Subcutaneous abdominal adipose tissue (tissue), 5 donors: ENCODE data around the gene NAALADL2.
A peak's percentile ranks its signal among the peaks of the same experiment; 100 is the strongest.

Experiments used
- H3K27ac ChIP-seq: one replicate; pipeline ENCODE4 v1.7.0; 2013; ENCODE audit warnings: low read depth, mild to moderate bottlenecking, inconsistent platforms, low read length, moderate library complexity
- H3K27me3 ChIP-seq, 5 donors: one replicate each; pipeline ENCODE4 v1.7.0; 2013; ENCODE audit warnings: low read length in 5 of 5, inconsistent platforms in 1 of 5; ENCODE audit not compliant: control insufficient read depth in 5 of 5, insufficient read depth in 4 of 5
- H3K36me3 ChIP-seq, 5 donors: one replicate each; pipeline ENCODE4 v1.7.0; 2013; ENCODE audit warnings: low read length in 5 of 5; ENCODE audit not compliant: control insufficient read depth in 5 of 5, insufficient read depth in 5 of 5
- H3K4me1 ChIP-seq, 5 donors: one replicate each; pipeline ENCODE4 v1.7.0; 2013; ENCODE audit warnings: low read length in 5 of 5, mild to moderate bottlenecking in 3 of 5, moderate library complexity in 1 of 5; ENCODE audit not compliant: control insufficient read depth in 5 of 5, insufficient read depth in 5 of 5
- H3K4me3 ChIP-seq, 5 donors: one replicate each; pipeline ENCODE4 v1.7.0; 2013; ENCODE audit warnings: low read length in 5 of 5, low read depth in 1 of 5
- H3K9ac ChIP-seq, 5 donors: one replicate each; pipeline ENCODE4 v1.7.0; 2013; ENCODE audit warnings: low read length in 5 of 5, mild to moderate bottlenecking in 4 of 5, moderate library complexity in 3 of 5
- H3K9me3 ChIP-seq, 5 donors: one replicate each; pipeline ENCODE4 v1.7.0; 2013; ENCODE audit warnings: low read length in 5 of 5; ENCODE audit not compliant: control insufficient read depth in 5 of 5
- donor health status: healthy.
- donor health status: healthy.
- donor health status: healthy.
- donor health status: healthy.
- donor health status: healthy.

Gene NAALADL2

GRCh38 chr3:175316799-175317198 lies 457.7 kb downstream of the NAALADL2 start:
- H3K27me3 ChIP-seq = no peaks in the 10 kb centered on the region
- H3K36me3 ChIP-seq = no peaks in the 10 kb centered on the region
- H3K27ac ChIP-seq = no peak overlapping the region
- no peak overlapping the region for H3K9ac ChIP-seq
- no peaks in the 10 kb centered on the region for H3K4me1 ChIP-seq
- no peak overlapping the region for H3K4me3 ChIP-seq
- no peaks in the 10 kb centered on the region for H3K9me3 ChIP-seq

GRCh38 chr3:175325440-175325839 lies 466.3 kb downstream of the NAALADL2 start:
- no peaks in the 10 kb centered on the region for H3K27me3 ChIP-seq
- no peak overlapping the region for H3K27ac ChIP-seq
- H3K36me3 ChIP-seq = no peaks in the 10 kb centered on the region
- H3K9ac ChIP-seq = no peak overlapping the region
- no peaks in the 10 kb centered on the region for H3K4me1 ChIP-seq
- no peaks in the 10 kb centered on the region for H3K9me3 ChIP-seq
- H3K4me3 ChIP-seq = no peak overlapping the region

DNA sequence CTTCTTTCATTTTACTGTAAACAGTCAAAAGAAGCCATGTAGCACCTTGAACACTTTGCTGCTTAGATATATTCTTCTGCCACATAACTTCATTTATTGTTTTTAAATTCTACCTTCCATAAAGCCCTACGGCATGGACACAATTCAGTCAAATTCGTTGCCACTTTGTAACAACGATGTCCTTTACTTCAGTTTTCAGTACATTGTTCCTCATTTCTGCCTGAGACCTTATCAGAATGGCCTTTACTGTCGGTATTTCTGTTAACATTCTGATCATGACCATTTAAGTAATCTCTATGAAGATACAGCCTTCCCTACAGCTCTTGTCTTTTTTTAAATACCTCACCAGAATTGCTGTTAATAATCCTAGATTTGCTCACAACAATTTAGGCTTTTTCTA lies 466.9 kb downstream of the NAALADL2 start:
- Histone ChIP-seq H3K27me3 (no peaks in the 10 kb centered on the region), H3K4me3 (no peak overlapping the region), H3K9me3 (no peaks in the 10 kb centered on the region), H3K4me1 (no peaks in the 10 kb centered on the region), H3K36me3 (no peaks in the 10 kb centered on the region), H3K9ac (no peak overlapping the region), H3K27ac (no peak overlapping the region)

DNA sequence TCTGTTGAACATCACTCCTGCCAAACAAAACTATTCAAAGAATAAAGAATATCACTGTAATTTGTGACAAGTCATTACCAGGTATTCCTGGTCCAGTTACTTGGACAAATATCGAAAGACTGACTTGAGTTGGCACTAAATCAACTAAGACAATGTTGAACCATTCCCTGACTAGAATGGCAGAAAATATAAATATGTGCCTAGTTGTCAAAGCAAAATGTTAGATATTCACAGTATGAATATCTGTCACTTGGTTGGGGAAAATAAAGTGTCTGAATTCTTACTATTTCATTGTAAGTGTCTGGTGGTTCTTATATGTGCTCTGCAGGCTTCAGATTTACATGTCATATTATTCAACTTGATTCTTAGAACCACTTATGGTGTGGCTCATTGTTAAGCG lies 470.2 kb downstream of the NAALADL2 start:
- no peaks in the 10 kb centered on the region for H3K27me3 ChIP-seq
- no peaks in the 10 kb centered on the region for H3K4me1 ChIP-seq
- no peak overlapping the region for H3K9ac ChIP-seq
- H3K9me3 ChIP-seq = no peaks in the 10 kb centered on the region
- H3K4me3 ChIP-seq = no peak overlapping the region
- H3K36me3 ChIP-seq = no peaks in the 10 kb centered on the region
- H3K27ac ChIP-seq = no peak overlapping the region

- no peaks in the 10 kb centered on the region for H3K36me3 ChIP-seq
- H3K27me3 ChIP-seq = no peaks in the 10 kb centered on the region
- H3K27ac ChIP-seq = no peak overlapping the region
- no peak overlapping the region for H3K9ac ChIP-seq
- H3K4me1 ChIP-seq = peaks cover 0 to 11% (median 3%) of the 10 kb centered on the region in 5 donors
- H3K4me3 ChIP-seq = no peak overlapping the region
- H3K9me3 ChIP-seq = no peaks in the 10 kb centered on the region
These were observed 476.1 kb downstream of the NAALADL2 start for GRCh38 chr3:175335229-175335628.

GRCh38 chr3:175336406-175337133 lies 477.4 kb downstream of the NAALADL2 start:
- Histone ChIP-seq H3K9ac (no peak overlapping the region), H3K4me3 (no peak overlapping the region), H3K9me3 (no peaks in the 10 kb centered on the region), H3K36me3 (no peaks in the 10 kb centered on the region), H3K27ac (no peak overlapping the region), H3K27me3 (no peaks in the 10 kb centered on the region), H3K4me1 (peaks cover 0 to 11% (median 3%) of the 10 kb centered on the region in 5 donors)

DNA sequence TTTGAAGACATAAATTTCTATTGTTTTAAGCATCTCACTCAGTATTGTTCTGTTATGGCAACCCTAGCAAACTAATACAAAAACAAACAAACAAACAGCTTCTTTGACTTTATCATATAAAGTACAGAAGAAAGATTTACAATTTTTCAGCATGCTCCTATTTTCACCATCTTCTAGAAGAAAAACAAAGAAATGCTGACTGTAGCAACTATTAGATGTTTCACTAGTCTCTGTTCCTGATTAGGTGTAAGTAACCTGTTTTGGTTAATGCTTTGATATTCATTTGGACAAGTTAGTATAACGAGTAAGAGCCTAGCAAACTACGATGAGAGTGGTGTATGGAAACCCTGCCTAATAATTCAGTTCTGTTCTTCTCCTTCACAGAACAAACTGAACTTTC lies 478.5 kb downstream of the NAALADL2 start:
- no peaks in the 10 kb centered on the region for H3K9me3 ChIP-seq
- H3K4me1 ChIP-seq = peaks cover 0 to 11% (median 3%) of the 10 kb centered on the region in 5 donors
- no peak overlapping the region for H3K9ac ChIP-seq
- H3K36me3 ChIP-seq = no peaks in the 10 kb centered on the region
- H3K4me3 ChIP-seq = no peak overlapping the region
- no peaks in the 10 kb centered on the region for H3K27me3 ChIP-seq
- no peak overlapping the region for H3K27ac ChIP-seq

GRCh38 chr3:175338775-175339535 lies 479.8 kb downstream of the NAALADL2 start:
- H3K9ac ChIP-seq = no peak overlapping the region
- H3K27me3 ChIP-seq = no peaks in the 10 kb centered on the region
- no peak overlapping the region for H3K27ac ChIP-seq
- no peaks in the 10 kb centered on the region for H3K36me3 ChIP-seq
- H3K9me3 ChIP-seq = no peaks in the 10 kb centered on the region
- H3K4me3 ChIP-seq = peak overlapping the region in 2 of 5 donors; percentile 25 to 58
- H3K4me1 ChIP-seq = peaks cover 0 to 11% (median 3%) of the 10 kb centered on the region in 5 donors

GRCh38 chr3:175340338-175341015 lies 481.3 kb downstream of the NAALADL2 start:
- H3K27me3 ChIP-seq = no peaks in the 10 kb centered on the region
- peaks cover 0 to 11% (median 3%) of the 10 kb centered on the region in 5 donors for H3K4me1 ChIP-seq

GRCh38 chr3:175342196-175342595 lies 483.1 kb downstream of the NAALADL2 start:
- Histone ChIP-seq H3K36me3 (no peaks in the 10 kb centered on the region), H3K27me3 (no peaks in the 10 kb centered on the region), H3K4me1 (peaks cover 0 to 15% (median 3%) of the 10 kb centered on the region in 5 donors), H3K9me3 (no peaks in the 10 kb centered on the region), H3K27ac (no peak overlapping the region), H3K9ac (no peak overlapping the region), H3K4me3 (no peak overlapping the region)

More at GRCh38 chr3:175340338-175341015, 481.3 kb downstream of the NAALADL2 start:
- Histone ChIP-seq H3K4me3 (no peak overlapping the region), H3K9ac (no peak overlapping the region), H3K9me3 (no peaks in the 10 kb centered on the region), H3K36me3 (no peaks in the 10 kb centered on the region), H3K27ac (no peak overlapping the region)
